ENCODE data around the gene SEC14L5.
"Not testable (repeated sequence)": the region's sequence is repeated elsewhere in the genome, so short reads cannot be mapped to it uniquely, and the experiment has no call there.

Gene SEC14L5

DNA sequence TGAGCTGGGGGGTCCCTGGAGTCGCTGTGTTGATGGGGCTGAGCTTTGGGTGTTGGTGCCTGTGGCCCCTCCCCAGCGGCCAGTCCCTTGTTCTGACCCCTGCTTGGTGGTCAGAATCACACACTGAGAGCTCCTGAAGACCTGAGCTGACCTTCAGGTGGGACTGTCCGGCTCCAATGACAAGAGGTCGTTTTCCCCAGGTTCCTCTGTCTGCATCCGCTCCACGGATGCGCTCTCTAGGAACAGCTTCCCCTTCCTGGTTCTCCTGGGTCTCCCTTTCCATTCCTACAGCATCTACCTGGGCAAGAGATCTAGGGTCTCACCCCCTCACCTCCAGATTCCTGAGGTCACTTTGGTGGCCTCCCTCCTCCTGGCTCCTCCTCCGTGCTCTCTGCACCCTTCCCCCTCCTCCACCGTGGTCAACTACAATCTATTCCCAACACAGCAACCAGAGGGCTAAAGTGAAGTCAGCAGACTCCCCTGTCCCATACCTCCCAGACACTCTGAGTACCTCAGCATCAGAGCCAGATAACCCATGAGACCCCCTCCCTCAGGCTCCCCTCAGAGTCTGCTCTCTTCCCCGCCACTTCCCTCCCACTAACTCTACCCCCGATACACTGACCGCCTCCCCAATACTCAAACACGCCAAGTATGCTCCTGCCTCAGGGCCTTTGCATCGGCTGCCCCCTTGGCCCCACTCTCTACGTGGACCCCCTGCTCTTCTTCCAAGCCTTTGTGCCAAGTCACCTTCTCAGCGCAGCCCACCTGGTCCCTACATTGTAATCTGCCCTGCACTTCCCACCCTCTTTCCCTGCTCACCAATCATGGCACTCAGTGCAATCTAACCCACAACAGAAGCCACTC, 9.0 kb upstream of the SEC14L5 start:
- in situ Hi-C loops (cut with HindIII; ENCODE audit: low sequenced_read_pairs), result no loop called here

DNA sequence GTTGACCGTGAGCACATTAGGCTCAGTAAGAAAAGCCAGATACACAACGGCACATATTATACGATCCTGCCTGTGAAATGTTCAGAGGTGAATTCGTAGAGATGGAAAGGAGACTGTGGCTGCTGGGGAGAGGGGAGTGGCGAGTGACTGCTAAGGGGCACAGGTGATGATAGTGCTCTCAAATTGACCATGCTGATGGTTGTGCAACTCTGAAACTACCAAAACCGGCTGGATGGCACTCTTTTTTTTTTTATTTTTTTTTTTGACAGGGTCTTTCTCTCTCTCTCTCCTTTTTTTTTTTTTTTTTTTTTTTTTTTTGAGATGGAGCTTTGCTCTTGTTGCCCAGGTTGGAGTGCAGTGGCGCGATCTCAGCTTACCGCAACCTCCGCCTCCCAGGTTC, 8.1 kb upstream of the SEC14L5 start:
- in situ Hi-C loops (cut with HindIII; ENCODE audit: low sequenced_read_pairs), result no loop called here

DNA sequence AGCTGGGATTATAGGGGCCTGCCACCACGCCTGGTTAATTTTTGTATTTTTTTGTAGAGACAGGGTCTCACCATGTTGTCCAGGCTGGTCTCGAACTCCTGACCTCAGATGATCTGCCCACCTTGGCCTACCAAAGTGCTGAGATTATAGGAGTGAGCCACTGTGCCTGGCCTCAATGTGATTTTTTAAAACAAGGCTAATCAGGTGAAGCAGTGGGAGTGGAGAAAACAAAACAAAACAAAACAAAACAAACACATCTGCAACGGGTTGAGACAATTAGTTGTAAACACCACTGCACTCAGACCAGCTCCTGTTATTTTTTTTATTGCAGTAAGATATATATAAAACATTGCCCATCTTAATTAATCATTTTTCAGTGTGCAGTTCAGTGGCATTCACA, 6.5 kb upstream of the SEC14L5 start:
- in situ Hi-C loops (cut with HindIII; ENCODE audit: low sequenced_read_pairs), result not testable (repeated sequence)

- in situ Hi-C loops (cut with HindIII; ENCODE audit: low sequenced_read_pairs), result no loop called here
These were observed 3.4 kb upstream of the SEC14L5 start for GRCh38 chr16:4954714-4955113.

DNA sequence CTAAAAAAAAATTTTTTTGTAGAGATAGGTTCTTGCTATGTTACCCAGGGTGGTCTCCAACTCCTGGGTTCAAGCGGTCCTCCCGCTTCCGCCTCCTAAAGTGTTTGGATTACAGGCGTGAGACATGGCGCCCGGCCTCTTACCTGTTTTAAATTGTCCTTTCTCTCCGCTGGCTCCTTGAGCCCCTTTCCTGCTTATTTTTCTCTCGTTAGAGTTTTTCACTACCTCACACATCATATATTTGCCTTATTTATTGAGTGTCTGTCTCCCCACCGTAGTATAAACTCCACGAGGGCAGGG, 760 bp upstream of the SEC14L5 start:
- in situ Hi-C loops (cut with HindIII; ENCODE audit: low sequenced_read_pairs), result no loop called here

DNA sequence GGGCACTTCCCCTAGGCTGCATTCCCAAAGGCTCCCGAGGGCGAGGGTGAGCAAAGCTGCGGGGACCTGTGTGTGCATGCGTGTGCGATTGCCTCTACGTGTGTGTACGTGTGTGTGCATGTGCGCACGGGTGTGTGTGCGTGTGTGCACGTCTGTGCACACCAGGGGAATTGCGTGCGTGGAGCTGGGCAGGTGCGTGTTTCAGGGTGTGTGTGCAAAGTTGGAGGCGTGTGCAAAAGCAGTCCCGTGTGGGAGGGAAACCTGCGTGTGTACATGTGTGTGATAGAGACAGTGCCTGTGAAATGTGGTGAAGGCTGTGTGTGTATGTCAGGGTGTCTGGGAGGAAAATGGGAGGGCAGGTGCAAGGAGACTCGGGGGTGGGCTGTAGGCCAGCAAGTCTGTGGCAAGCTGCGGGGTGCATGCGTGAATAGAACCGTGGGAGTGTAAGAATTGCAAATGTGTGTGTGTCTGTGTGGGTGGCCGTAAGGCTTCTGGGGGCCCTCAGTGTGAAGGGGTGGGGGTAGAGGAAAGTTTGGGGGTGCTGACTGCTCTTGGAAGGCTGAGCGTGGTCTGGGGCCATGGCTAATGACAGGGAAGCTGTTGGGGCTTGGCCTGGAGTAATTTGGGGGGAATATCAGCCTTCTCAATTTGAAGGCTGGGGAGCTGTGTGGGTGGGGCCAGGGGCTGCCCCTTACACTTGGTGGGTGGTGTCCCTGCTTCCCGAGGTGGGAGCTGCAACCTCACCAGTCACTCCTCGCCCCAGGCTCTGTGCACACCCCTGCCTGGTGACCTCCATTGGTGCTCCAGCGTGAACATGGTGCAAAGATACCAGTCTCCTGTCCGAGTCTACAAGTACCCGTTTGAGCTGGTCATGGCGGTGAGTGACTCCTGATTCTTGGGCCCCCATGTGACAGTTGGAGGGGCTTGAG, 644 bp downstream of the SEC14L5 start:
- in situ Hi-C loops (cut with HindIII; ENCODE audit: low sequenced_read_pairs), result no loop called here

- in situ Hi-C loops (cut with HindIII; ENCODE audit: low sequenced_read_pairs), result no loop called here
These were observed 2.4 kb downstream of the SEC14L5 start for GRCh38 chr16:4960579-4960978.

DNA sequence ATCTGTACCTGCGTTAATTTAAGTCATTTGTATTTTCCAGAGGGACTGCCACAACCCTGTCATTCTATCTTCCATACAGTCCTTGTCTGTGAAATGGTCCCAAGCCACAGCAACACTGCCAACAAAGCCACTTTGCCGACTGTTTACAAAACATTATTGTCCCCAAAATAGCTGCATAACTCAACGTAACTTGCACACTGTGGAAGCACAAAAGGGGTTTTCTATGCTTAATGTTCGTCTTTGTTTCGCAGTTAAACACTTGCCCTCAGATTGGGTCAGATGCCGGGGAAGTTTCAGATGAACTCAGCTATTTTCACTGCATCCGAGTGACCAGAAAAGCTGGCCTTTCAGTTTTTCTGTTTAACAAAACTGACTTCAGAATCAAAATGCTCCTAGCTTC, 4.6 kb downstream of the SEC14L5 start:
- in situ Hi-C loops (cut with HindIII; ENCODE audit: low sequenced_read_pairs), result no loop called here

- in situ Hi-C loops (cut with HindIII; ENCODE audit: low sequenced_read_pairs), result not testable (repeated sequence)
These were observed 5.4 kb downstream of the SEC14L5 start for GRCh38 chr16:4963527-4963926.

- in situ Hi-C loops (cut with HindIII; ENCODE audit: low sequenced_read_pairs), result no loop called here
These were observed 8.8 kb downstream of the SEC14L5 start for GRCh38 chr16:4966736-4967453.

- in situ Hi-C loops (cut with HindIII; ENCODE audit: low sequenced_read_pairs), result not testable (repeated sequence)
These were observed 10.1 kb downstream of the SEC14L5 start for GRCh38 chr16:4968278-4968677.

GRCh38 chr16:4968879-4969483, 10.9 kb downstream of the SEC14L5 start:
- in situ Hi-C loops (cut with HindIII; ENCODE audit: low sequenced_read_pairs), result no loop called here

GRCh38 chr16:4970010-4970409, 11.9 kb downstream of the SEC14L5 start:
- in situ Hi-C loops (cut with HindIII; ENCODE audit: low sequenced_read_pairs), result no loop called here

- in situ Hi-C loops (cut with HindIII; ENCODE audit: low sequenced_read_pairs), result no loop called here
These were observed 14.9 kb downstream of the SEC14L5 start for GRCh38 chr16:4972938-4973587.

GRCh38 chr16:4976079-4976478, 17.9 kb downstream of the SEC14L5 start:
- in situ Hi-C loops (cut with HindIII; ENCODE audit: low sequenced_read_pairs), result no loop called here

DNA sequence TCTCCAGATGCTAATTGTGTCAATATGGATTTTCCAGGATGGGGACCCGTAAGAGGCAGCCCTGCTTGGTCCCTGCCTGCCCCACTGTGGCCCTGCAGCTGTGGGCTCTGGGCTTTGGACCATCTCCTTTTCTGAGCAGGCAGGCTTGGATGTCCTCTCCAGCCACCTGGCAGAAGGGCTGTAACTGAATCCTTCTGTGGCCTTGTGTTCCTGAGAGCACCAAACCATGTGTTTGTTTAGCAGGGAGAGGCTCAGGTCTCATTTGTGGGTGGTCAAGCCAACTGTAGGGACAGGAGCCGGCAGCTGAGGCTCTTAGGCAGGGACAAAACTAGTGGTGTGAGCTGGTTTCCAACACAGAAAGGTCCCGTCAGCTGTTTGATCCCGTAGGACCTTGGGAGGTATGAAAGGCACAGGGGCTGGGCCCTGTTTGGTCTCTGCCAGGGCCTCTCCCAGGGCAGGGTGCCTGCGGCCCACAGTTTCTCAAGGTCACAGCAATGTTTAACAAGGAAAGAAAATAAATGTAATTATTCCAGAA, 18.5 kb downstream of the SEC14L5 start:
- in situ Hi-C loops (cut with HindIII; ENCODE audit: low sequenced_read_pairs), result no loop called here

DNA sequence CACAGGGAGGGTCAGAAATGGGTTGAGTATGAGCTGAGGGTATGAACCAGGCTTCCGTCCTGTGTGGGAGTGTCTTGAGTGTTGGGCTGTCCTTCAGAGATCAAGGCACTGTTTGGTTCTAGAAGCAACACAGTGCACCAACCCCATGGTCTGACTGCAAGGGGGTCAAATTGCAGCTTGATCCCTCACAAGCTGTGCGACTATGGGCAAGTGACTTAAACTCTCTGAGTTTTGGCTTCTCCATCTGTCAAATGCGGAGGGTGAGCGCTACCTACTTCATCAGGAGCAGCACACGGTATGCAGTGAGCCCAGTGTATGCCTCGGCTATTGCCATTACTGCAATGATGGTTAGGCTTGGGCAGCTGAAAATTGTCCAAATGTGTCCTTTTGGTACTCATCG, 21.0 kb downstream of the SEC14L5 start:
- in situ Hi-C loops (cut with HindIII; ENCODE audit: low sequenced_read_pairs), result no loop called here

GRCh38 chr16:4979736-4980660, 21.9 kb downstream of the SEC14L5 start:
- in situ Hi-C loops (cut with HindIII; ENCODE audit: low sequenced_read_pairs), result no loop called here

- in situ Hi-C loops (cut with HindIII; ENCODE audit: low sequenced_read_pairs), result no loop called here
These were observed 22.6 kb downstream of the SEC14L5 start for GRCh38 chr16:4980691-4981090.

Data from endothelial cell of hepatic sinusoid (primary cell).